KOPT-K1 (cell line): ENCODE data around the gene DEAF1.
"Not testable (repeated sequence)": the region's sequence is repeated elsewhere in the genome, so short reads cannot be mapped to it uniquely, and the experiment has no call there.

Experiments used
- H3K27ac ChIP-seq: fragments of 200-600 bp; sonication (generic); 2 replicates; pipeline ENCODE4 v1.5.1; 2016; ENCODE audit warnings: antibody characterized with exemption, mild to moderate bottlenecking, low read depth, low read length; ENCODE audit not compliant: poor library complexity, severe bottlenecking
- H3K36me3 ChIP-seq: fragments of 200-600 bp; sonication (generic); 2 replicates; pipeline ENCODE4 v1.5.1; 2017; ENCODE audit warnings: antibody characterized with exemption, mild to moderate bottlenecking, low read length, moderate library complexity; ENCODE audit not compliant: insufficient read depth
- H3K9me3 ChIP-seq: fragments of 200-600 bp; sonication (generic); 2 replicates; pipeline ENCODE4 v1.5.1; 2017; ENCODE audit warnings: antibody characterized with exemption, low read length, mild to moderate bottlenecking; ENCODE audit not compliant: insufficient read depth, poor library complexity, severe bottlenecking

DEAF1 gene, protein sequence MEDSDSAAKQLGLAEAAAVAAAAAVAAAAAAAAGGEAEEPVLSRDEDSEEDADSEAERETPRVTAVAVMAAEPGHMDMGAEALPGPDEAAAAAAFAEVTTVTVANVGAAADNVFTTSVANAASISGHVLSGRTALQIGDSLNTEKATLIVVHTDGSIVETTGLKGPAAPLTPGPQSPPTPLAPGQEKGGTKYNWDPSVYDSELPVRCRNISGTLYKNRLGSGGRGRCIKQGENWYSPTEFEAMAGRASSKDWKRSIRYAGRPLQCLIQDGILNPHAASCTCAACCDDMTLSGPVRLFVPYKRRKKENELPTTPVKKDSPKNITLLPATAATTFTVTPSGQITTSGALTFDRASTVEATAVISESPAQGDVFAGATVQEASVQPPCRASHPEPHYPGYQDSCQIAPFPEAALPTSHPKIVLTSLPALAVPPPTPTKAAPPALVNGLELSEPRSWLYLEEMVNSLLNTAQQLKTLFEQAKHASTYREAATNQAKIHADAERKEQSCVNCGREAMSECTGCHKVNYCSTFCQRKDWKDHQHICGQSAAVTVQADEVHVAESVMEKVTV

DNA sequence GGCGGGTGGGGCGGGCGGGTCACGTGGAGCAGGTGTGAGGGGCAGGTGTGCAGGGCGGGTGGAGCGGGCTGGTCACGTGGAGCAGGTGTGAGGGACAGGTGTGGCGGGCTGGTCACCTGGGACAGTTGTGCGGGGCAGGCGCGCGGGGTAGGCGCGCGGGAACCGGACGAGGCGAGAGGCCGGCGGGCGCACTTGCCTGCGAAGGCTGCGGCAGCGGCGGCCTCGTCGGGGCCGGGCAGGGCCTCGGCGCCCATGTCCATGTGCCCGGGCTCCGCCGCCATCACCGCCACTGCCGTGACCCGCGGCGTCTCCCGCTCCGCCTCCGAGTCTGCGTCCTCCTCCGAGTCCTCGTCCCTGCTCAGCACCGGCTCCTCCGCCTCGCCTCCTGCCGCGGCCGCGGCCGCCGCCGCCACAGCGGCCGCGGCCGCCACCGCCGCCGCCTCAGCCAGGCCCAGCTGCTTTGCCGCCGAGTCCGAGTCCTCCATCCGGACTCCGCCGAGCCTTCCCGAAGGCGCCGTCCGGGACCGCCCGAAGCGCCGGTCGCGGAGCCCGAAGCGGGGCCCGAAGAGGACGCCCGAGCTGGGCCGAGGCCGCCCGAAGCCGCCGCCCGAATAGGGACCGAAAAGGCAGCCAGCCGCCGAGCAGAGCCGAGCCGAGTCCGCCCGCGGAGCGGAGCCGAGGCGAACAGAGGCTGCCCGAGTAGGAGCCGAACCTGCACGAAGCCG is at the start of gene DEAF1:
Gene DEAF1 (minus strand): TSS at position 660 of the 725 bp plus-strand sequence. CDS start 175 bp downstream, at position 485.
- no peaks in the 10 kb centered on the region for H3K9me3 ChIP-seq
- peak within 1 kb of the TSS; percentile 94 for H3K27ac ChIP-seq
- H3K36me3 ChIP-seq, result peaks cover 14% of the 10 kb centered on the region

DNA sequence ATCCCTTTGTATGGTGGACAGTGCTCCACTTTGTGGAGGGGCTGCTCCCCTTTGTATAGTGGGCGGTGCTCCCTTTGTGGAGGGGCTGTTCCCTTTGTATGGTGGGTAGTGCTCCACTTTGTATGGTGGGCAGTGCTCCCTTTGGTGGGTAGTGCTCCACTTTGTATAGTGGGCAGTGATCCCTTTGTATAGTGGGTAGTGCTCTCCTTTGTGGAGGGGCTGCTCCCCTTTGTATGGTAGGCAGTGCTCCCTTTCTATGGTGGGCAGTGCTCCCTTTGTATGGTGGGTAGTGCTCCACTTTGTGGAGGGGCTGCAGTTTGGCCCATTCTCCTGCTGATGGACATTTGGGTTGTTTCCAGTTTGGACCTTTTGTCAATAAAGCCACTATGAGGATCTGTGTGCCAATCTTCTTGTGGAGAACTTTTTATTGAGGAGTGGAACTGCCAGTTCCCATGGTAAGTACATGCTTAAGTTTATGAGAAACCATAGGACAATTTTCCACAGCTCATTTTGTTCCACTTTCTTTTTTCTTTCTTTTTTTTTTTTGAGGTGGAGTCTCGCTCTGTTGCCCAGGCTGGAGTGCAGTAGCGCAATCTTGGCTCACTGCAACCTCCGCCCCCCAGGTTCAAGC is 47.7 kb upstream of the DEAF1 start:
- no peak overlapping the region for H3K27ac ChIP-seq
- H3K36me3 ChIP-seq, result no peaks in the 10 kb centered on the region
- no peaks in the 10 kb centered on the region for H3K9me3 ChIP-seq

DNA sequence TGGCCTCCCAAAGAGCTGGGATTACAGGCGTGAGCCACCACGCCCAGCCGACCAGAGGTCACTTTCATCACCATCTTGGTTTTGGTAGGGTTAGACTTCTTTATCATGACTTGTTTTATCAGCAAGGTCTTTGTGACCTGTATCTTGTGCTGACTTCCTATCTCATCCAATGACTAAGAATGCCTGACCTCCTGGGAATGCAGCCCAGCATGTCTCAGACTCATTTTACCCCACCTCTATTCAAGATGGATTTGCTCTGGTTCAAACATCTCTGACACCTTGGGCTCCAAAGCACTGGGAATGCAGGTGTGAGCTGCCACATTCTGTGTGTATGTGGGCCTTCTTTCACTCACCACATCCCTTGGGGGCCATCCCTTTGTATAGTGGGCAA is 47.1 kb upstream of the DEAF1 start:
- H3K27ac ChIP-seq, result no peak overlapping the region
- no peaks in the 10 kb centered on the region for H3K9me3 ChIP-seq
- H3K36me3 ChIP-seq, result no peaks in the 10 kb centered on the region

DNA sequence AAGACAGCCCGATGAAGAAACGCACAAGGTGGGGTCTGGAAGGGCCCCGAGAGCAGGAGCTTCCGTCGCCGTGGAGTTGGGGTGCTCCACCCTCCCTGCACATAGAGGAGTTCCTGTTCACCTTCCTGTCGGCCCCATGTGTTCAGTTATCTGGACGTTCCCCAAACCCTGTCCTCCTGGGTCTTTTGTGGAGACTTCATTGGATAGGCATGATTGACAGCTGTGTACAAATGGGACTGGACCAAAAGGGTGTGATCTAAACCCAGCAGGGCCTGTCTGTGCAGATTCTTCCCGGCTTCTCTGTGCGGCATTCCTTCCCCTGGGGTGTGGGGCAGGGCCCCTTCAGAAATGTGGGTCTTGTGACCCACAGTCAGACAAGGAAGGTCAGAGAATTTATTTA is 42.9 kb upstream of the DEAF1 start:
- H3K27ac ChIP-seq, H3K9me3 ChIP-seq, H3K36me3 ChIP-seq: not testable (repeated sequence)

DNA sequence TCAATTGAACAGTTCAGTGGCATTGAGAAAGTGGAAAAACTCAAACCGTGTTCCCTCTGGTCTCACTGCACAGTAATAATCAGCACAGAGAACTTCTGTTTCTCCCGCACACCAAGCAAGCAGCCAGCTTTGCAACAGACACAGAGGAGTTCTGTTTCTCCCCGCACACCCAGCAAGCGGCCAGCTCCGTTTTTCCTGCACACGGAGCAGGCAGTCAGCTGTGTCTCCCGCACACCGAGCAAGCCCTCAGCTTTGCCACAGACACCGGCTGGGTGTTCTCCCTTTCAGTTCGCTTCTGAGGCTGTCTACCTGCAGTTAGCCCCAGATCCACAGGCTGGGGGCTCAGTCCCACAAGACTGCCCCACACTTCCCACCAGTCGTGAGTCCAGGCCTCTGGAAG is 42.3 kb upstream of the DEAF1 start:
- H3K27ac ChIP-seq, result no peak overlapping the region
- no peaks in the 10 kb centered on the region for H3K36me3 ChIP-seq

DNA sequence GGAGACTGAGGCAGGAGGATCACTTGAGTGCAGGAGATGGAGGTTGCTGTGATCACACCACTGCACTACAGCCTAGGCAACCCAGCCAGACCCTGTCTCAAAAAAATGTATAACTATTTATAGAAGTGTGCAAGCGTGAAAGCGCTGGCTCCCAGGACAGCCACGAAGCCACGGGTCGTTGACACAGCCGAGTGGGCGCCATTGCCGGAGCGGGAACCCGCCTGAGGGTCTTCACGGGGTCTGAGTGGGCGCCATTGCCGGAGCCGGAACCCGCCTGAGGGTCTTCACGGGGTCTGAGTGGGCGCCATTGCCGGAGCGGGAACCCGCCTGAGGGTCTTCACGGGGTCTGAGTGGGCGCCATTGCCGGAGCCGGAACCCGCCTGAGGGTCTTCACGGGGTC is 39.5 kb upstream of the DEAF1 start:
- H3K36me3 ChIP-seq, H3K9me3 ChIP-seq, H3K27ac ChIP-seq: not testable (repeated sequence)

More for the DNA sequence above, 42.3 kb upstream of the DEAF1 start:
- H3K9me3 ChIP-seq, result no peaks in the 10 kb centered on the region

DNA sequence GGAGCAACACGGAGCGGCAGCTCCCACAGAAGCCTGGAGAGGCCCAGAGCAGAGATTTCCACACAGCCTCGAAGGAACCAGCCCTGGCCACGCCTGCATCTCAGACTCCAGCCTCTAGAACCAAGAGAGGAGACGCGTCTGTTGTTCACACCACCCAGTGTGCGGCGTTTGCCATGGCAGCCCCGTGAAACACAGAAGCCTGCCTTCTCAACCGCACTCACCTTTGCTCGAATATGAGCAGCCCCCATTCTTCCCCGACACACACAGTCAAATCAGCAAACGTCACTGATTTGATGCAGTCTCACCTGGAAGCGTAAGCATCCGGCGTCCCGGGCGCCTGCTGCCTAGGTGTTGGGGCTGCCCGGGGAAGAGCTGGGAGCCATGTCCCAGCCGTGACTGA is 38.0 kb upstream of the DEAF1 start:
- Histone ChIP-seq H3K27ac (no peak overlapping the region), H3K36me3 (no peaks in the 10 kb centered on the region), H3K9me3 (no peaks in the 10 kb centered on the region)

DNA sequence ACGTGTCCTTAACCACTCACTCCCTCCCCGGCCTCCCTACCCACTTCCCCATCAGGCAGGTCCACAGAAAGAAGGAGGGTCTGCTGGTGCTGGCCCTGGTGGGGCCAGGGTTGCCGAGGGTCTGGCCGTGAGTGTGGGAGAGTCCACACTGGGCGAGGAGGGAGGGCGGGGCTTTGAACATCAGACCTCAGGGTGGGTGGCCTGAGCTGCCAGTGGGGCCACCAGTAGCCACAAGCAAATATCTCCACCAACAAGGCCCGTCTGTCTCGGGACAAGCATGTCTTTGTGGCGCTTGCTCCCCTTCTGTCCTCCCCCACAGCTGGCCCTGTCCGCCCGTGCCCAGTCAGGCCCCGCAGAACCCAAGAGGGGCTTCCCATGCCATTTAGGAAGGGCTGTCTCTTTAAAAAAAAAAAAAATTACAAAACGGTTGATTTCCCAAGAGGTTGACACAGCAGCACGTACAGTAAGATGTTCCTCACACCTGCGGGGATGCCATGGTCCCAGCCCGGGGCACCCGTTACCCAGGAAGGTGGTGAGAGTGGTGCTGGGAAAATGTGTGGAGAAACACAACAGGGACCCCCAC is 34.6 kb upstream of the DEAF1 start:
- Histone ChIP-seq H3K36me3 (no peaks in the 10 kb centered on the region), H3K9me3 (no peaks in the 10 kb centered on the region)

DNA sequence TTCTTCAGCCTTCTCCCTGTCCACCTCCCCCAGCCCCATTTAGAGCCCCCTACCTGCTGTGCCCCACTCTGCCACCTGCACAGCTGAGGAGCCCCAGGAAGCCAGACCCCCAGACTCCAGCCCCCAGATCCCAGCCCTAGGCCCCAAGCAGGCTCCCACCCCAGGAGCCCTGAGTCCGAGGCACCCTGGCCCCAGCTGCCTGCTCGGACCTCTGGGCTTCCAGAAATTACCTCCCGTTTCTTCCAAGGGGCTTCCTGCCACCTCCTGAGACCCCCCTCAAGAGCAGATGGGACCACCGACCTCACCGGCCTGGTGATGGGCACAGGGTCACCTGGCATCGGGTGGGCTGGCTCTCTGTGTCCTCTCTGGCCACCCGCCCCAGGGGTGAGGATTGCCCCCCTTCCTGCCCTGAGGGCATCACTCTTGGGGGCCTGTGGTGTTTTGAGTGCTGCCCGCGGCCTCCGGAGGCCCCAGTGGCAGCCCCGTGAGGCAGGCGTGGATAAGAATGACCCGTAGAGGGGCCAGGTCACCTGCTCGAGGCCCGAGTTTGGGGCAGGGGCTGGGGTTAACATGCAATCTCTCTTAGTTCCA is 34.0 kb upstream of the DEAF1 start:
- H3K27ac ChIP-seq, result no peak overlapping the region
- no peaks in the 10 kb centered on the region for H3K36me3 ChIP-seq
- no peaks in the 10 kb centered on the region for H3K9me3 ChIP-seq

More for the DNA sequence above, 34.6 kb upstream of the DEAF1 start:
- no peak overlapping the region for H3K27ac ChIP-seq

DNA sequence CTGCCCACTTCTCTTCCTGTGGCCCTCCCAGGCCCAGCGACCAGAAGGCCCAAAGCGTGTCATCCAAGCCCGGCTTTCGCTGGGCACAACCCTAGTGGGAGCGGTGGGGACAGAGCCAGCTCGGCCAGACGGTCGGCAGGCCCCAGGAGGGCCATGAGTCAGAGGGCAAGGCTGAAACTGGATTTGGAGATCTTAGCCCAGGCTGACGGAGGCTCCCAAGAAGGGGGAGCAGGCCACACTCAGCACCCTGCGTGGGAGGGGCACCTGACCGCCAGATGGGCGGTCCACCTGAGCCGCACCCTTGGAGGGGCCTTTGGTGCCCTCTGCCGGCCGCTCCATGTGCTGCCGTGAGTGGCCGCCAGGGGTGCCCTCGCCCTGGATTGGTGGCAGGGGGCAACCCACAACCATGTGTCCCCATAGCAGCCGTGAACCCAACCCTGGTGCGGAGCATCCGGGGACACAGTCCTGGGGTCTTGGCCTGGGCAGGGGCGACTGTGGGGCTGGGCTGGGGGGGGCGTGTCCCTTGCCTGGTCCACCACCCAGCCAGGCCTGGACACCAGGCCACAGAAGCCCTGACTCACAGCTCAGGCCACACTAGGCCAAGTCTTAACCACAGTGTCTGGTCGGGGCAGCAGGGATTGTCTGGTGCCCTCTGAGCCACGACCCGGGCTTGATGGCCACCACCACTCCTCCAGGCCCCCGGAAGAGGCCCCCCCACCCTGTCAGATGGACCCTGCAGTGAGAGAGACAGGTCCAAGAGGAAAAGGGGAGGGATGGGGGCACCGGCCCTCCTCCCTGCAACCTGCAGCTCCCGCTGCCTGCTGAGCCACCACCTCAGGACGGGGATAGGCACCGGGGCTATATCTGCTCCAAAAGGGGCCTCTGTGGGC is 33.1 kb upstream of the DEAF1 start:
- no peak overlapping the region for H3K27ac ChIP-seq
- no peaks in the 10 kb centered on the region for H3K36me3 ChIP-seq
- no peaks in the 10 kb centered on the region for H3K9me3 ChIP-seq

DNA sequence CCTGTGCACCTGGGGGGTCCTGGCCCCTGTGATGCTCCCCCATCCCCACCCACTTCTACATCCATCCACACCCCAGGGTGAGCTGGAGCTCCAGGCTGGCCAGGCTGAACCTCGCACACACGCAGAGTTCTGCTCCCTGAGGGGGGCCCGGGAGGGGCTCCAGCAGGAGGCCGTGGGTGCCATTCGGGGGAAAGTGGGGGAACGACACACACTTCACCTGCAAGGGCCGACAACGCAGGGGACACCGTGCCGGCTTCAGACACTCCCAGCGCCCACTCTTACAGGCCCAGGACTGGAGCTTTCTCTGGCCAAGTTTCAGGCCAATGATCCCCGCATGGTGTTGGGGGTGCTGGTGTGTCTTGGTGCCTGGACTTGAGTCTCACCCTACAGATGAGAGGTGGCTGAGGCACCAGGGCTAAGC is 32.3 kb upstream of the DEAF1 start:
- Histone ChIP-seq H3K9me3 (no peaks in the 10 kb centered on the region), H3K36me3 (no peaks in the 10 kb centered on the region), H3K27ac (no peak overlapping the region)

DNA sequence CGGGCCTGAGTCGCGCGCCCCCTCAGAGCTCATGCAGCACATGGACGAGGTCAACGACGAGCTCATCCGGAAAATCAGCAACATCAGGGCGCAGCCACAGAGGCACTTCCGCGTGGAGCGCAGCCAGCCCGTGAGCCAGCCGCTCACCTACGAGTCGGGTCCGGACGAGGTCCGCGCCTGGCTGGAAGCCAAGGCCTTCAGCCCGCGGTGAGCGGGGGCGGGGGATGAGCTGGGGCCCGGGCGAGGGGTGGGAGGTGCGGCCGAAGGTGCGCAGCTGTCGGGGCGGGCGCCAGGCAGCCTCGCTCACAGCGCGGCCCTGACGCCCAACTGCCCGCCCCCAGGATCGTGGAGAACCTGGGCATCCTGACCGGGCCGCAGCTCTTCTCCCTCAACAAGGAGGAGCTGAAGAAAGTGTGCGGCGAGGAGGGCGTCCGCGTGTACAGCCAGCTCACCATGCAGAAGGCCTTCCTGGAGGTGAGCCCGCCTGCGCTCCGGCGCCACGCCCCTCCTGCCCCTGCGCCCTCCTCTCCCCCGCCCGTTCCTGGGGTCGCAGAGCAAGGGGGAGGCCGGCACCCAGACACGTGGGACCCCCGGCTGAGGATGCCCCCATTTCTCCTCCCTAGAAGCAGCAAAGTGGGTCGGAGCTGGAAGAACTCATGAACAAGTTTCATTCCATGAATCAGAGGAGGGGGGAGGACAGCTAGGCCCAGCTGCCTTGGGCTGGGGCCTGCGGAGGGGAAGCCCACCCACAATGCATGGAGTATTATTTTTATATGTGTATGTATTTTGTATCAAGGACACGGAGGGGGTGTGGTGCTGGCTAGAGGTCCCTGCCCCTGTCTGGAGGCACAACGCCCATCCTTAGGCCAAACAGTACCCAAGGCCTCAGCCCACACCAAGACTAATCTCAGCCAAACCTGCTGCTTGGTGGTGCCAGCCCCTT is 31.5 kb upstream of the DEAF1 start:
- Histone ChIP-seq H3K27ac (no peak overlapping the region), H3K9me3 (no peaks in the 10 kb centered on the region), H3K36me3 (no peaks in the 10 kb centered on the region)

DNA sequence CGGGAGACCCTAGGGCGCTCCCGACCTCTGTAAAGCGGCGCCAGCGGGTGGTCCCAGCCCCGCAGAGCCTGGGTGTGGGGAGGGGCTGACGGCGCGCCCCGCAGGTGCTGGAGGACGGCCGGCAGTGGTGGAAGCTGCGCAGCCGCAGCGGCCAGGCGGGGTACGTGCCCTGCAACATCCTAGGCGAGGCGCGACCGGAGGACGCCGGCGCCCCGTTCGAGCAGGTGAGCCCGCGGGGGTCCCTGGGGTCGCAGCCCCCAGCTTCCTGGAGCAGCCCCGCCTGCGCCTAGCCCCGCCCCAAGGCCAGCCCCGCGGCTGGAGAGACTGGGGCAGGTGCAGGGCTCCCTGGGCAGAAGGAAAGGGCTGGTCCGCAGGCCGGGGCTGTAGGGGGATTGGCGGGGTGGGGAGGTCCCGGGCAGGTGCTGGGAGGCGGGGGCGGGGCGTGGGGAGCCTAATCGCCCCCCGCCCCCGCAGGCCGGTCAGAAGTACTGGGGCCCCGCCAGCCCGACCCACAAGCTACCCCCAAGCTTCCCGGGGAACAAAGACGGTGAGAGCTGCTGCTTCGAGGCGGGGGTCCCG is 30.7 kb upstream of the DEAF1 start:
- Histone ChIP-seq H3K36me3 (no peaks in the 10 kb centered on the region), H3K27ac (no peak overlapping the region), H3K9me3 (no peaks in the 10 kb centered on the region)
